Suppressor macrophage (primary cell): Measurements from ENCODE around the gene GOLIM4.

ENCODE experiments used
- DNase-seq, 4 experiments: peaks; one replicate each; pipeline ENCODE4 v3.0.0-alpha.2; 2020 to 2022

The GOLIM4 gene

DNA sequence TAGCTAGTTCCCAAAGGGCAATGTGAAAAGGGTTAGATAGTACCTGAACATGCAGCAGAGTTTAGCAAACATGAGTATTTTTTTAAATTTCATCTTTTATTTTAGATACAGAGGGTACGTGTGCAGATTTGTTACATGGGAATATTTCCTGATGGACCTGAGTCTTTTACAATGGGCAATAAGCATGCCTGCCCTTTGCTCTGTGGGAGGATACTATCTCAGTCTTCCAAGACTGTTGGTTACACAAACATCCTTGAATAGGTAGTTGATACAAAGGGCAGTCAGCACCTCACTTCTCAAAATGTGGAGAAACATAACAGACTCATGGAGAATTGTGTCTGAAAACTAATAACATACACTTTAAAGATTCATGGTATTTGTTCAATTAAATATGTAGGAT, 103.3 kb downstream of the GOLIM4 start:
- no peak for DNase-seq

- no peak for DNase-seq
Observed at GRCh38 chr3:167991213-167991612, 104.5 kb downstream of the GOLIM4 start.

- no peak for DNase-seq
Observed at GRCh38 chr3:167989999-167990398, 105.7 kb downstream of the GOLIM4 start.

DNA sequence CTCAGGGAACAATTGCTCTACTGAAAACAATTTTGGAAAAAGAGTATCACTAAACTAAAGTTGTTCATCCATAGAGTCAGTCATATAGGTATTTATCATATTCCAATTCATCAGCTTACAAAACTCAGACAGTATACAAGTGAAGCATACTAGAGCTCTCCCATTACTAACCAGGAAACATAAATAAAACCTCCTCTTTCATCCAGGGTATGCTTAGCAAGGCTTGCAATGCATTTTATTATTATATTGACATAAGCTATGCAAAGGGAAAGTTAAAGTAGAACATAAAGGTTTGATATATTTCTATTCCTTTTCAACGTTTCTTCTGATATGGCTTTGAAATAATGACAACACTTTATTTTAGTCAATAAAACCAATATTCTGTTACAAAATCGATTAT, 106.7 kb downstream of the GOLIM4 start:
- no peak for DNase-seq

- no peak for DNase-seq
Observed at GRCh38 chr3:167983583-167983982, 112.1 kb downstream of the GOLIM4 start.

DNA sequence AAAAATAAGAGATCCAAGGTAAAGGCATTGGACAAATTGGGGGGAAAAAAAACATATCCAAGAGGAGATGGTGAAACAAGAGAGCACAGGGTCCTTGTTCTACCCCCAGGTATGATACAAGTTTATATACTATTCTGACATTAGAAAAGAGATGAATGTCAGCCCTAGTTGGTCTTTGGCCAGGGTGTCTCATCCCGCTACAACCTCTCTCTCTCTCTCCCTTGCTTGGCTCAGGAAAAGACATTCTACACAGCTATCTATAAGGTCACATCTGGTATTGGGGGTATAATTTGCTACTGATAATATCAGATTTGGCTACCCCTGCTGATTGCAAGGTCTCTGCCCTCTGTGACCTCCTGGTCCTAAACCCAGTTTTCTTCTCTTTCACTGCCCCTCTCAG, 117.2 kb downstream of the GOLIM4 start:
- DNase-seq: no peak

DNA sequence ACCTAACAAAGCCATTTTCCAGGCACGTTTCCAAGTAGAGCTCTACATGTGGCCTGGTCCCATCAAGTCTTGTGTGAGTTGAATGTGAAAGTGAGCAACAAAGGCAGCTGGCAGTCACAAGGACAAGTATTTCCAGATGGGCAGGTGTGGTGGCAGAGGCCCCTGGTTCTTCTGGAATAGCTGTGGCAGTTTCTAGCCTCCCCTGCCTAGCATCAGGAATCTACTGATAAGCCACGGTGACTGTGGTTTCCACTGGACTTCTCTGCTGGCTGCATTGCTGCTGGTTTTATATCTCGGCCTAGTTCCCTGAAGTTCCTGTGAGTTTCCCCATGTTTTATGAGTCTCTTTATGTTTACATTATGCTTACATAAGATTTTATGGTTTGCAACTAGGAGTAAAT, 117.7 kb downstream of the GOLIM4 start:
- no peak for DNase-seq

- no peak for DNase-seq
Observed at GRCh38 chr3:167976516-167977361, 119.0 kb downstream of the GOLIM4 start.

- DNase-seq: no peak
Observed at GRCh38 chr3:167973901-167974300, 121.8 kb downstream of the GOLIM4 start.

- no peak for DNase-seq
Observed at GRCh38 chr3:167973046-167973445, 122.7 kb downstream of the GOLIM4 start.

DNA sequence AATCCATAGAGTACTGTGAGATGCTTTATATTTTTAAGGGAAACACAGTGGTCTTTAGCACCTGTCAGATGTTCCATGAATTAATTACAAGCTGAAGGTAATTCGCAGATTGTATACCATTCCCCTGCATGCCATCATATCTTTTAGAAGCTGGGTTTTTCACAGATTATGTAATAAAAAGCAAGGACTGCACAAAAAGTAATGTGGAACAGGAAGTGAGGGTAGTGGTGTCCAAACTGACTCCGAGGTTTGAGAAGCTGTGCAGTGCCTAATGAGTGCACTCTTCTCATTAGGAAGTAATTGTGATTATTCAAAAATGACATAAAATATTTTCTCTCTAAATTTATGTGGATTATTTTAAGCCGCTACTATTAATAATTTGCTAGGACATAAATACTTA, 123.2 kb downstream of the GOLIM4 start:
- peak in 3 of 4 experiments; percentile 30 to 63 (median 55) for DNase-seq

DNA sequence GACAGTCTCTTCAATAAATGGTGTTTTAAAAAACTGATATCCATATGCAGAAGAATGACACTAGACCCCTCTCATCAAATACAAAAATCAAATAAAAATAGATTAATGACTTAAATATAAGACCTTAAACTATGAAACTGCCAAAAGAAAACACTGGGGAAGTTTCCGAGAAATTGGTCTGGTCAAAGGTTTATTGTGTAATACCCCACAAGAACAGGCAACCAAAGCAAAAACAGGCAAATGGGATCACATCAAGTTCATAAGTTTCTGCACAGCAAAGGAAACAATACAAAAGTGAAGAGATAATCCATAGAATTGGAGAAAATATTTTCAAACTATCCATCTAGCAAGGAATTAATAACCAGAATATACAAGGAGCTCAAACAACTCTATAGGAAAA, 126.2 kb downstream of the GOLIM4 start:
- peak in 3 of 4 experiments; percentile 6 to 51 (median 30) for DNase-seq

DNA sequence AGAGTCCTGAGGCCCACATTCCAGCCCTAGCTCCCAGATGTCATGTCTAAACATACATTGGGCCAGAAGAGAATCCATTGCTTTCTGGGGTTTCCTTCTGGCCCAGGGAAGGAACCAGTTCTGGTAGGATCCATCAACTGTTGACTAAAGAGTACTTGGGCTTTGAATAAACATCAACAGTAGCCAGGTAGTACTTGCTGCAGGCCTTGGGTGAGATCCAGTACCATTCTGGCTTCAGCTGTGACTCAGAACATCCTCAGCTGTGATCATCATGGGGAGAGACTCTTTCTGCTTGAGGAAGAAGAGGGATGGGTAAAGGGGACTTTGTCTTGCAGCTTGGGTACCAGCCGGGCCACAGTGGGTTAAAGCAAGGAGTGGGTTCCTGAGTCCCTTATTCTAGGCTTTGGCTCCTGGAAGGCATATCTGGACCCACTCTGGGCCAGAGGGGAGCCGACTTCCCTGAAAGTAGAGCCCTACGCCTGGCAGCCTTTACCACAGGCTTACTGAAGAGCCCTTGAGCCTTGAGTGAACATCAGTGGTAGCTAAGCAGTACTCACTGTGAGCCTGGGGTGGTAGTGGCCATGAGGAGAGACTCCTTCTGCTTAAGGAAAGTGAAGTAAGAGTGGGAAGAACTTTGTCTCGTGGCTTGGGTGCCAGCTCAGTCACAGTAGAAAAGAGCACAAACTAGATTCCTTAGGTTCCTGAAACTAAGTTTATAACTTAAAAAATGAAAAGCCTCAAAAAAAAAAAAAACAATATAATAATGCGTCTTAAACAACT, 128.3 kb downstream of the GOLIM4 start:
- peak; percentile 31 to 71 (median 60) for DNase-seq
